GF-D8 (cell line): Measurements from ENCODE around the gene RILPL1.

Experiments used
- DNase-seq: peaks from one replicate; lab custom pipeline; 2025; lab: John Stamatoyannopoulos, UW

Gene RILPL1

GRCh38 chr12:123428591-123428990 is 104.9 kb downstream of the RILPL1 start:
- DNase-seq = no peak

- DNase-seq = no peak
These were observed 106.3 kb downstream of the RILPL1 start for GRCh38 chr12:123427036-123427769.

DNA sequence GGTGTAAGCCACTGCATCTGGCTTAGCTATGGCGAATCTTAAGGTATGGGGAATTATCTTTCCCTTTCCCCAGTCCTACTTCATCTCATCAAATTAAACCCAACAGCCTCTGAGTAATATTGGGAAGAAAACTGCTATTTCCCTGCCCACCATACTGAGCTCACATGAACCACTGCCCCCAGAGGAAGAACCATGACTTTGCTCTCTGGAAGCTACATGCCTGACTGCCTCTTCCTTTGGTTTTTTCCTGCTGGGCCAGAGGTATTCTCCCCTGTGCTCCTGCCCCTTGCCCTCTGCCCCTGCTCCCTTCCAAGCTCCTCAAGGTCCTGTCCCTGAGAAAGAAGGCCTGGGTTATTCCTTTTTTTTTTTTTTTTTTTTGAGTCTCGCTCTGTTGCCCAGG is 112.2 kb downstream of the RILPL1 start:
- no peak for DNase-seq
